ENCODE data around the gene GPR35. TPM values are rescaled to one million over a fixed set of nuclear protein-coding genes. Genes with fewer than 3 reads are reported as not detected.

Gene GPR35
- polyA plus RNA-seq, 3 donors, result 30.6 to 37.8 (median 36.3) TPM

- Histone ChIP-seq H3K9ac (ENCODE audit: insufficient read depth, low read length, poor library complexity, severe bottlenecking) (peak overlapping the region; percentile 83), H3K4me3 (replicated peaks in 1 of 3; ENCODE audit: low read depth in 2 of 3, low read length in 3 of 3) (peak overlapping the region in 2 of 3 experiments; percentile 80 to 83), H3K27me3 (ENCODE audit: control insufficient read depth in 2 of 2, insufficient read depth in 2 of 2, low read length in 2 of 2) (no peaks in the 10 kb centered on the region), H3K27ac (ENCODE audit: low read depth in 1 of 2, low read length in 2 of 2) (peak overlapping the region; percentile 93 to 94), H3K4me1 (ENCODE audit: control insufficient read depth in 1 of 2, insufficient read depth in 2 of 2, low read length in 2 of 2) (peaks cover 45 to 55% of the 10 kb centered on the region in 2 donors), H3K4me2 (replicated peaks; ENCODE audit: extremely low read depth, low read length, poor library complexity, severe bottlenecking) (peak overlapping the region; percentile 96), H3K79me2 (ENCODE audit: insufficient read depth, low read length) (peaks cover 89% of the 10 kb centered on the region), H3K9me3 (replicated peaks in 1 of 2; ENCODE audit: control insufficient read depth in 1 of 2, insufficient read depth in 1 of 2, low read length in 2 of 2) (no peaks in the 10 kb centered on the region), H4K20me1 (ENCODE audit: insufficient read depth, low read length) (peaks cover 41% of the 10 kb centered on the region), H2AFZ (ENCODE audit: insufficient read depth, low read depth, low read length, poor library complexity, severe bottlenecking) (no peak overlapping the region), H3K36me3 (replicated peaks in 1 of 2; ENCODE audit: control insufficient read depth in 1 of 2, insufficient read depth in 2 of 2, low read length in 2 of 2) (peaks cover 2 to 17% of the 10 kb centered on the region in 2 donors)
- no peak for TF ChIP-seq CTCF (IDR thresholded peaks at IDR 0.05)
- Mint-ChIP-seq H3K4me3 (peak overlapping the region; percentile 42 to 92), H3K9me3 (peaks cover 0 to 3% (median 0%) of the 10 kb centered on the region in 7 donors), H3K36me3 (peaks cover 31 to 36% of the 10 kb centered on the region in 2 donors), H3K27me3 (ENCODE audit: low read depth in 3 of 3) (peaks cover 2 to 3% (median 2%) of the 10 kb centered on the region in 3 donors), H3K27ac (peak overlapping the region; percentile 89 to 98 (median 95)), H3K4me1 (peaks cover 69% of the 10 kb centered on the region)
- intact Hi-C loops (cut with micrococcal nuclease), result loop anchor here (2.0 to 10.0 kb wide), 4 partner anchors 24 to 560 kb away; partner anchors contain the start of genes DUSP28 (in 1 of the 2) and NDUFA10 (in 1 of the 2)
- 95% methylated on average over 6 of the region's 6 CpGs for WGBS (ENCODE audit: insufficient coverage)
- no peak for DNase-seq
Observed at GRCh38 chr2:240585101-240585500, 40.2 kb upstream of the GPR35 start.

DNA sequence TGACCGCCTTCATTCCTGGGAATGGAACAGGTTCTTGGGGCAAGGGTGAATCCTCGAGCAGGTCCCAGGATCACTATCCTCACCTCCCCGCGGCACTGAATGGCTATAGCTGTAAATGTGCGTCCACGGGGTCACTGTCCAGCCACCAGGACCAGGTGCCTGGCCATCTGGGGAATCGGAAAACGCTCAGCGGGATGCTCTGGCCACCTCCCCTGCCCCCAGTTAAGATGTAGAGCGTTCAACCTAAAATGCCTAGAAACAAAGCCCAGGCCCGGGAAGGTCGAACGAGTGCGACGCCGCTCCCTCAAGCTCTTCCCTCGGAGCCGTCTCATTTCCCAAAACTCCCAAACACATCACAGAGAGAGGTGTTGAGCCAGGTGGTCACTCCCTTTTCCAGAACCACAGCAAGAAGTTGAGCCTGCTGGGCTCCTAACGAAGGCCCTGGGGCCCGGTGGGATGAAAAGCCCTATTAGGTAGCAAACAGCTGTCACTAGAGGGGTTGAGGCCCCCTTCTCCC lies 39.5 kb upstream of the GPR35 start:
- peak overlapping the region; percentile 83 for H3K9ac ChIP-seq (ENCODE audit: insufficient read depth, low read length, poor library complexity, severe bottlenecking)
- no peaks in the 10 kb centered on the region for H3K9me3 ChIP-seq (replicated peaks in 1 of 2; ENCODE audit: control insufficient read depth in 1 of 2, insufficient read depth in 1 of 2, low read length in 2 of 2)
- no peak for TF ChIP-seq CTCF (IDR thresholded peaks at IDR 0.05)
- H4K20me1 ChIP-seq (ENCODE audit: insufficient read depth, low read length), result peaks cover 37% of the 10 kb centered on the region
- H3K4me3 ChIP-seq (replicated peaks in 1 of 3; ENCODE audit: low read depth in 2 of 3, low read length in 3 of 3), result peak overlapping the region; percentile 46 to 83 (median 80)
- peaks cover 9 to 24% of the 10 kb centered on the region in 2 donors for H3K36me3 ChIP-seq (replicated peaks in 1 of 2; ENCODE audit: control insufficient read depth in 1 of 2, insufficient read depth in 2 of 2, low read length in 2 of 2)
- H3K27ac ChIP-seq (ENCODE audit: low read depth in 1 of 2, low read length in 2 of 2), result peak overlapping the region; percentile 93 to 94
- Mint-ChIP-seq H3K27me3 (ENCODE audit: low read depth in 3 of 3) (peaks cover 0 to 3% (median 2%) of the 10 kb centered on the region in 3 donors), H3K9me3 (peaks cover 0 to 3% (median 0%) of the 10 kb centered on the region in 7 donors), H3K4me3 (peak overlapping the region; percentile 92 to 93), H3K36me3 (peaks cover 36 to 38% of the 10 kb centered on the region in 2 donors), H3K27ac (peak overlapping the region; percentile 95 to 99 (median 98)), H3K4me1 (peaks cover 63% of the 10 kb centered on the region)
- H3K4me2 ChIP-seq (replicated peaks; ENCODE audit: extremely low read depth, low read length, poor library complexity, severe bottlenecking), result peak overlapping the region; percentile 96
- WGBS (ENCODE audit: insufficient coverage), result 22% methylated on average over 12 of the region's 20 CpGs
- intact Hi-C loops (cut with micrococcal nuclease), result loop anchor here (2.0 to 10.0 kb wide), 6 partner anchors 19 to 561 kb away; partner anchors contain the start of genes DUSP28 (in 1 of the 2) and NDUFA10 (in 1 of the 2)
- H3K79me2 ChIP-seq (ENCODE audit: insufficient read depth, low read length), result peaks cover 92% of the 10 kb centered on the region
- H2AFZ ChIP-seq (ENCODE audit: insufficient read depth, low read depth, low read length, poor library complexity, severe bottlenecking), result peak overlapping the region; percentile 81
- DNase-seq, result no peak
- no peaks in the 10 kb centered on the region for H3K27me3 ChIP-seq (ENCODE audit: control insufficient read depth in 2 of 2, insufficient read depth in 2 of 2, low read length in 2 of 2)
- peaks cover 38 to 49% of the 10 kb centered on the region in 2 donors for H3K4me1 ChIP-seq (ENCODE audit: control insufficient read depth in 1 of 2, insufficient read depth in 2 of 2, low read length in 2 of 2)

Measured in CD14-positive monocyte (primary cell).